Activated CD4-positive, alpha-beta T cell treated with anti-CD3 and anti-CD28 coated beads, Interleukin-2, amount 10 ng/mL, durations not matched to agents 24 days and 14 days (primary cell): ENCODE measurements around the gene CDKL4. TPM values are rescaled to one million over a fixed set of nuclear protein-coding genes. Genes with fewer than 3 reads are reported as not detected.
"Not testable (repeated sequence)": the region's sequence is repeated elsewhere in the genome, so short reads cannot be mapped to it uniquely, and the experiment has no call there.

ENCODE experiments used
- DNase-seq: peaks from one replicate; pipeline ENCODE4 v3.0.0; 2022
- H3K27ac Mint-ChIP-seq: one replicate; pipeline ENCODE4 v1.8.0; 2022; ENCODE audit warnings: mild to moderate bottlenecking, mixed read lengths
- H3K27me3 Mint-ChIP-seq: one replicate; pipeline ENCODE4 v1.8.0; 2022; ENCODE audit warnings: mixed read lengths
- H3K36me3 Mint-ChIP-seq: one replicate; pipeline ENCODE4 v1.8.0; 2022; ENCODE audit warnings: low read depth, mild to moderate bottlenecking, mixed read lengths
- H3K4me1 Mint-ChIP-seq: one replicate; pipeline ENCODE4 v1.8.0; 2021; ENCODE audit warnings: mixed read lengths
- H3K4me3 Mint-ChIP-seq: one replicate; pipeline ENCODE4 v1.8.0; 2022; ENCODE audit warnings: mild to moderate bottlenecking, moderate library complexity, mixed read lengths
- H3K9me3 Mint-ChIP-seq: one replicate; pipeline ENCODE4 v1.8.0; 2021; ENCODE audit warnings: mixed read lengths
- intact Hi-C: fragments of 100-400 bp; cut with micrococcal nuclease; formaldehyde crosslinking; loops from one replicate; pipeline ENCODE4 v1.15.1; 2023
- total RNA-seq: library from RNA; stranded (reverse); gene quantifications from 2 replicates; pipeline ENCODE4 v1.2.3, GENCODE V29; 2022

Gene CDKL4
- total RNA-seq, 1 donor from 2014 or later, result not detected

- Mint-ChIP-seq H3K4me3 (no peak overlapping the region), H3K27ac (no peak overlapping the region), H3K9me3 (peaks cover 8% of the 10 kb centered on the region), H3K27me3 (peaks cover 2% of the 10 kb centered on the region), H3K4me1 (peaks cover 5% of the 10 kb centered on the region), H3K36me3 (peaks cover 2% of the 10 kb centered on the region)
- no peak for DNase-seq
- intact Hi-C loops, result no loop called here
Measured at GRCh38 chr2:39156107-39156506, 87.7 kb downstream of the CDKL4 start.

- H3K4me1 Mint-ChIP-seq, intact Hi-C loops, H3K36me3 Mint-ChIP-seq, H3K27ac Mint-ChIP-seq, H3K4me3 Mint-ChIP-seq, H3K27me3 Mint-ChIP-seq, DNase-seq, H3K9me3 Mint-ChIP-seq: not testable (repeated sequence)
Measured at GRCh38 chr2:39155573-39155972, 88.2 kb downstream of the CDKL4 start.

GRCh38 chr2:39154944-39155343 lies 88.8 kb downstream of the CDKL4 start:
- Mint-ChIP-seq H3K36me3 (peaks cover 2% of the 10 kb centered on the region), H3K27me3 (peaks cover 2% of the 10 kb centered on the region), H3K9me3 (peaks cover 5% of the 10 kb centered on the region), H3K4me3 (no peak overlapping the region), H3K4me1 (peaks cover 9% of the 10 kb centered on the region), H3K27ac (no peak overlapping the region)
- intact Hi-C loops, result no loop called here
- no peak for DNase-seq

GRCh38 chr2:39153312-39153711 lies 90.5 kb downstream of the CDKL4 start:
- Mint-ChIP-seq H3K9me3 (peaks cover 4% of the 10 kb centered on the region), H3K36me3 (peaks cover 2% of the 10 kb centered on the region), H3K4me3 (no peak overlapping the region), H3K27me3 (peaks cover 2% of the 10 kb centered on the region), H3K4me1 (peaks cover 9% of the 10 kb centered on the region), H3K27ac (no peak overlapping the region)
- intact Hi-C loops, result no loop called here
- DNase-seq, result no peak

- Mint-ChIP-seq H3K27me3 (peaks cover 2% of the 10 kb centered on the region), H3K27ac (no peak overlapping the region), H3K4me3 (no peak overlapping the region), H3K36me3 (peaks cover 2% of the 10 kb centered on the region), H3K4me1 (peaks cover 9% of the 10 kb centered on the region), H3K9me3 (peaks cover 7% of the 10 kb centered on the region)
- intact Hi-C loops, result no loop called here
- DNase-seq, result no peak
Measured at GRCh38 chr2:39152504-39152903, 91.3 kb downstream of the CDKL4 start.

- no peak overlapping the region for H3K27ac Mint-ChIP-seq
- no peak overlapping the region for H3K4me3 Mint-ChIP-seq
- H3K36me3 Mint-ChIP-seq, result peaks cover 2% of the 10 kb centered on the region
- peaks cover 2% of the 10 kb centered on the region for H3K27me3 Mint-ChIP-seq
- no peak for DNase-seq
- peaks cover 9% of the 10 kb centered on the region for H3K4me1 Mint-ChIP-seq
- peaks cover 7% of the 10 kb centered on the region for H3K9me3 Mint-ChIP-seq
- intact Hi-C loops, result no loop called here
Measured at GRCh38 chr2:39150890-39151497, 92.8 kb downstream of the CDKL4 start.

GRCh38 chr2:39150102-39150562 lies 93.6 kb downstream of the CDKL4 start:
- no peak for DNase-seq
- Mint-ChIP-seq H3K27ac (no peak overlapping the region), H3K4me1 (peaks cover 9% of the 10 kb centered on the region), H3K36me3 (peaks cover 2% of the 10 kb centered on the region), H3K9me3 (peaks cover 7% of the 10 kb centered on the region), H3K4me3 (no peak overlapping the region), H3K27me3 (peaks cover 2% of the 10 kb centered on the region)
- intact Hi-C loops, result no loop called here

- Mint-ChIP-seq H3K9me3 (peaks cover 4% of the 10 kb centered on the region), H3K4me3 (no peak overlapping the region), H3K36me3 (no peaks in the 10 kb centered on the region), H3K27me3 (no peaks in the 10 kb centered on the region), H3K4me1 (peaks cover 27% of the 10 kb centered on the region), H3K27ac (no peak overlapping the region)
- intact Hi-C loops, result no loop called here
- no peak for DNase-seq
Measured at GRCh38 chr2:39146630-39147029, 97.1 kb downstream of the CDKL4 start.

GRCh38 chr2:39145906-39146421 lies 97.8 kb downstream of the CDKL4 start:
- H3K27ac Mint-ChIP-seq, result no peak overlapping the region
- no peak for DNase-seq
- intact Hi-C loops, result no loop called here
- peaks cover 31% of the 10 kb centered on the region for H3K4me1 Mint-ChIP-seq
- H3K9me3 Mint-ChIP-seq, result peaks cover 4% of the 10 kb centered on the region
- H3K36me3 Mint-ChIP-seq, result no peaks in the 10 kb centered on the region
- no peaks in the 10 kb centered on the region for H3K27me3 Mint-ChIP-seq
- H3K4me3 Mint-ChIP-seq, result no peak overlapping the region

- peaks cover 4% of the 10 kb centered on the region for H3K9me3 Mint-ChIP-seq
- H3K27ac Mint-ChIP-seq, result no peak overlapping the region
- H3K4me1 Mint-ChIP-seq, result peaks cover 35% of the 10 kb centered on the region
- no peak for DNase-seq
- no peaks in the 10 kb centered on the region for H3K36me3 Mint-ChIP-seq
- no peaks in the 10 kb centered on the region for H3K27me3 Mint-ChIP-seq
- no peak overlapping the region for H3K4me3 Mint-ChIP-seq
- intact Hi-C loops, result no loop called here
Measured at GRCh38 chr2:39144416-39144815, 99.4 kb downstream of the CDKL4 start.

GRCh38 chr2:39142904-39143605 lies 100.7 kb downstream of the CDKL4 start:
- DNase-seq, result no peak
- Mint-ChIP-seq H3K27me3 (no peaks in the 10 kb centered on the region), H3K4me1 (peaks cover 42% of the 10 kb centered on the region), H3K4me3 (no peak overlapping the region), H3K36me3 (no peaks in the 10 kb centered on the region), H3K9me3 (peaks cover under 1% of the 10 kb centered on the region), H3K27ac (peak overlapping the region; percentile 78)
- intact Hi-C loops, result no loop called here

GRCh38 chr2:39141334-39142271 lies 102.2 kb downstream of the CDKL4 start:
- Mint-ChIP-seq H3K4me1 (peaks cover 47% of the 10 kb centered on the region), H3K4me3 (peak overlapping the region; percentile 60), H3K9me3 (no peaks in the 10 kb centered on the region), H3K36me3 (no peaks in the 10 kb centered on the region), H3K27ac (peak overlapping the region; percentile 78), H3K27me3 (no peaks in the 10 kb centered on the region)
- intact Hi-C loops, result no loop called here
- peak; percentile 83 for DNase-seq

GRCh38 chr2:39140948-39141333 lies 102.8 kb downstream of the CDKL4 start:
- H3K36me3 Mint-ChIP-seq, DNase-seq, H3K27ac Mint-ChIP-seq, H3K9me3 Mint-ChIP-seq, H3K27me3 Mint-ChIP-seq, H3K4me3 Mint-ChIP-seq: not testable (repeated sequence)
- intact Hi-C loops, result loop anchor here (1.0 kb wide), 1 partner anchor 12 kb away; no protein-coding TSS in a partner anchor
- H3K4me1 Mint-ChIP-seq, result peaks cover 51% of the 10 kb centered on the region
